Heart left ventricle (tissue), 16 donors: ENCODE results near the gene SHMT2. TPM values are rescaled to one million over a fixed set of nuclear protein-coding genes. Genes with fewer than 3 reads are reported as not detected.

Source experiments
- ATAC-seq, 4 donors: fragments of 200-7000 bp; cut with Tn5 transposase; one replicate each; pipeline ENCODE4 v1.9.1; 2020 to 2022; ENCODE audit warnings: moderate library complexity in 4 of 4, mild to moderate bottlenecking in 3 of 4, moderate number of reproducible peaks in 1 of 4
- DNase-seq, 5 donors: peaks; one replicate each; pipeline ENCODE4 v3.0.0-alpha.2; 2020
- H3K27ac ChIP-seq, 12 donors: fragments of 200-600 bp; sonication (generic) in 4 of 12; one replicate each; pipeline versions ENCODE4 v1.5.0 to v1.8.0; 2016 to 2022; ENCODE audit warnings: mild to moderate bottlenecking in 2 of 12
- H3K27me3 ChIP-seq, 9 donors: fragments of 200-600 bp; sonication (generic) in 2 of 9; one replicate each; pipeline versions ENCODE4 v1.5.1 to v1.8.0; 2016 to 2022; ENCODE audit warnings: mild to moderate bottlenecking in 3 of 9
- H3K36me3 ChIP-seq, 9 donors: fragments of 200-600 bp; sonication (generic) in 2 of 9; one replicate each; pipeline versions ENCODE4 v1.5.0 to v1.8.0; 2018 to 2022; ENCODE audit warnings: mild to moderate bottlenecking in 2 of 9
- H3K4me1 ChIP-seq, 12 donors: fragments of 200-600 bp; sonication (generic) in 4 of 12; one replicate each; pipeline versions ENCODE4 v1.5.0 to v1.8.0; 2016 to 2022; ENCODE audit warnings: mild to moderate bottlenecking in 3 of 12
- H3K4me3 ChIP-seq, 12 donors: fragments of 200-600 bp; sonication (generic) in 4 of 12; one replicate each; pipeline versions ENCODE4 v1.5.0 to v1.8.0; 2017 to 2022; ENCODE audit warnings: mild to moderate bottlenecking in 9 of 12, moderate library complexity in 4 of 12
- H3K9me3 ChIP-seq, 12 donors: fragments of 200-600 bp; sonication (generic) in 4 of 12; one replicate each; pipeline versions ENCODE4 v1.5.0 to v1.8.0; 2016 to 2022; ENCODE audit warnings: mild to moderate bottlenecking in 1 of 12
- POLR2A ChIP-seq, 2 donors: fragments of 450-650 bp; IDR thresholded peaks; one replicate each; pipeline ENCODE4 v1.6.1; 2017; ENCODE audit warnings: antibody characterized with exemption in 2 of 2, mild to moderate bottlenecking in 2 of 2, moderate library complexity in 2 of 2
- WGBS, 4 donors: extraction: QIAGEN DNeasy Blood & Tissue Kit in 2 of 4; methylation state at CpG; one replicate each; pipeline versions ENCODE4 v1.1.5 to v1.1.7; 2013 to 2018; 5-methylcytosine and 5-hydroxymethylcytosine counted together
- intact Hi-C, 10 donors: fragments of 100-400 bp; cut with DNase I; formaldehyde crosslinking; loops; one replicate each; pipeline versions ENCODE4 v1.11.1 to v1.14.2; 2022
- polyA plus RNA-seq, 2 donors: library from polyadenylated mRNA; stranded (reverse); fragments of 200-250 nt; gene quantifications; one replicate each; pipeline ENCODE4 v1.2.3, GENCODE V29; 2013
- total RNA-seq, 9 donors: library from RNA; depleted of rRNA in 2 of 9; stranded (reverse); fragments of >200 nt in 2 of 9; fragmentation: NEBNext Ultra II Directional in 3 of 9; extraction: Animal tissue kit (Norgen Biotek cat#: 25700) in 3 of 9; gene quantifications; one replicate each; pipeline versions ENCODE4 v1.1.0 to v1.2.4, GENCODE V29; 2016 to 2023
- TF ChIP-seq, protein P1 (sequence below), 12 donors: fragments of 200-600 bp; sonication (generic) in 4 of 12; IDR thresholded peaks; one replicate each; pipeline versions ENCODE4 v1.5.0 to v1.8.0; 2018 to 2022; ENCODE audit warnings: antibody characterized with exemption in 12 of 12, mild to moderate bottlenecking in 5 of 12
- donor health status: ischemic (EF 13 %, LVEDD 7.1; RV severe dilation, severe dysfunction).
- donor health status: healthy with polysubstance abuse.
- donor health status: DM: no; HTN: yes; CAD: no.
- donor health status: DM: no; HTN: no; CAD: no.
- donor health status: ischemic (EF 25% LVEDD 6.9; RV normal size, moderate dysfunction).
- donor health status: ischemic (EF 25% LVEDD 5.7; RV mildly dilated, moderate dysfunction).
- donor health status: healthy.
- donor health status: DM: yes; HTN: yes; CAD: no.
- donor health status: ischemic (EF 35%, LVEDD 5.7; RV mildly dilated, moderate dysfunction).
- donor health status: nonischemic (EF 11% LVEDD 7.7; RV severe dilation, severe dysfunction).
- donor health status: DM: yes; HTN: yes; CAD: no.
- donor health status: PGD.
- donor health status: ischemic (EF 29% LVEDD 5.4; RV normal size, mild dysfunction).
- donor health status: nonischemic (EF 23%, LVEDD 6.1; RV moderate dilation, normal function).

Gene SHMT2
- total and polyA plus RNA-seq, 11 donors = 15.9 to 76.5 (median 35.5) TPM

GRCh38 chr12:57219205-57219992 is 10.1 kb upstream of the SHMT2 start:
- intact Hi-C loops = loop anchor here in 1 of 10 donors (5.0 kb wide), 1 partner anchor 238 kb away; the partner anchor contains the start of genes GLI1 and INHBE
- TF ChIP-seq, protein P1, sequence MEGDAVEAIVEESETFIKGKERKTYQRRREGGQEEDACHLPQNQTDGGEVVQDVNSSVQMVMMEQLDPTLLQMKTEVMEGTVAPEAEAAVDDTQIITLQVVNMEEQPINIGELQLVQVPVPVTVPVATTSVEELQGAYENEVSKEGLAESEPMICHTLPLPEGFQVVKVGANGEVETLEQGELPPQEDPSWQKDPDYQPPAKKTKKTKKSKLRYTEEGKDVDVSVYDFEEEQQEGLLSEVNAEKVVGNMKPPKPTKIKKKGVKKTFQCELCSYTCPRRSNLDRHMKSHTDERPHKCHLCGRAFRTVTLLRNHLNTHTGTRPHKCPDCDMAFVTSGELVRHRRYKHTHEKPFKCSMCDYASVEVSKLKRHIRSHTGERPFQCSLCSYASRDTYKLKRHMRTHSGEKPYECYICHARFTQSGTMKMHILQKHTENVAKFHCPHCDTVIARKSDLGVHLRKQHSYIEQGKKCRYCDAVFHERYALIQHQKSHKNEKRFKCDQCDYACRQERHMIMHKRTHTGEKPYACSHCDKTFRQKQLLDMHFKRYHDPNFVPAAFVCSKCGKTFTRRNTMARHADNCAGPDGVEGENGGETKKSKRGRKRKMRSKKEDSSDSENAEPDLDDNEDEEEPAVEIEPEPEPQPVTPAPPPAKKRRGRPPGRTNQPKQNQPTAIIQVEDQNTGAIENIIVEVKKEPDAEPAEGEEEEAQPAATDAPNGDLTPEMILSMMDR (IDR thresholded peaks at IDR 0.05) = no peak
- no peak for TF ChIP-seq POLR2A (IDR thresholded peaks at IDR 0.05)
- Histone ChIP-seq H3K36me3 (no peaks in the 10 kb centered on the region), H3K27ac (no peak overlapping the region), H3K27me3 (peaks cover 23 to 95% (median 74%) of the 10 kb centered on the region in 9 donors), H3K4me1 (peaks cover 3 to 28% (median 21%) of the 10 kb centered on the region in 12 donors), H3K9me3 (no peaks in the 10 kb centered on the region), H3K4me3 (no peak overlapping the region)
- no peak for ATAC-seq
- WGBS, 4 donors = 67 to 75% (median 70%) methylated on average over 14 of the region's 14 CpGs
- DNase-seq = no peak

DNA sequence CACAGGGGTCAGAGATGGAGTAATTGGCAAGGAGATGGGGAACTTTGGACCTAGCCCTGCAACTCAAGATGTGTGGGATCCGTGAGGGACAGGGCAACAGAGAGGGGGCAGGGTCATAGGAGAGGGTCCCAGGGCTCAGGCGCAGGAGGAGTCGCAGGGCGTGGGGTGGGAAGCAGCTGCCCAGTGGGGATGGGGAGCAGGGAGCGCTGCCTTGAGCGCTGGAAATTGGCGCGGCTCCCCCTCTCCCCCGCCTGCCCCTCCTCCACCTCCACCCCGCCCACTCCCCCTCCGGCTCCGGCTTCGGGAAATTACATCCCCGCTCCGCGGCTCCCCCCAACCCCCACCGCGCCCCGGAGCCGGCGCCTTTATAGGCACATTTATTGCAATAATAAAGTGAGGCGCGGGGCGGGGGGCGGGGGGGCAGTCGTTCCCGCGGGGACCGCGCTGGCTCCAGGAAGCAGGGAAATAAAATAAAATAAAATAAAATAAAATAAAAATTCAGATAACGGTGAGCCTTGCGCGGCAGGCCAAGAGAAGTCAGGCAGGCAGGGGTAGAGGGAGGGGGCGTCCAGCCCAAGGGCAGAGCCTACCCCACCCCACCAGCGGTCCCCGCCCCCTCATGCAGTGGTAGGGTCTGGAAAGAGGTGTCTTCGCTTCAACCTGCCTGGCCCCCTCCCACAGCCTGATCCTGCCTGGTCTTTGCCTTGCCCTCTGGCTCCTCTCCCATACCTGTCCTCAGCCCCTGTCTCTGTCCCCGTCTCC is 9.3 kb upstream of the SHMT2 start:
- H3K27me3 ChIP-seq = peaks cover 30 to 97% (median 82%) of the 10 kb centered on the region in 9 donors
- intact Hi-C loops = loop anchor here in 1 of 10 donors (5.0 kb wide), 1 partner anchor 237 kb away; the partner anchor contains the start of genes GLI1 and INHBE
- H3K4me1 ChIP-seq = peaks cover 3 to 28% (median 17%) of the 10 kb centered on the region in 12 donors
- no peaks in the 10 kb centered on the region for H3K9me3 ChIP-seq
- no peak overlapping the region for H3K4me3 ChIP-seq
- 15 to 33% (median 24%) methylated on average over 36 to 38 of the region's 38 CpGs for WGBS, 4 donors
- ATAC-seq (no peak), DNase-seq (no peak)
- TF ChIP-seq, protein P1 (IDR thresholded peaks at IDR 0.05) = no peak
- no peak for TF ChIP-seq POLR2A (IDR thresholded peaks at IDR 0.05)
- no peaks in the 10 kb centered on the region for H3K36me3 ChIP-seq
- H3K27ac ChIP-seq = no peak overlapping the region

DNA sequence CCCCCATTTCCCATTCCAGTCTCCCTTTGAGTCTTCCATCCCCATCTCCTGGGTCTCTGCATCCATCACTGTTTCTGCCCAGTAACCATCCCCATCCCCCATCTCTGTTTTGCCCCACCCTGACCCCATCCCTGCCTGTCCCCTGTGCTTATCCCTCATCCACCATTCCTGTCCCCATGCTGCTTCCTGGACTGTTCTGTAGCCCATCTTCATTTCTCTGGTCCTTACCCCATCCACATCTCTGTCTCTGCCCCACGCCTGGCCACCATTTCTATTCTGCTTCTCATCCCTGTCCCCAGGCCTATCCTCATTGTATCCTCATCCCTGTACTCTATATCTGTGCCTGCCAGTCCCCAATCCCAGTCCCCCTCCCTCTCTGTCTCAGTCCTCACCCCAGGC is 8.7 kb upstream of the SHMT2 start:
- 48 to 67% (median 59%) methylated on average over 1 of the region's 1 CpG for WGBS, 4 donors
- Histone ChIP-seq H3K27me3 (peaks cover 31 to 97% (median 86%) of the 10 kb centered on the region in 9 donors), H3K9me3 (no peaks in the 10 kb centered on the region), H3K36me3 (no peaks in the 10 kb centered on the region), H3K27ac (no peak overlapping the region), H3K4me1 (peaks cover 3 to 29% (median 16%) of the 10 kb centered on the region in 12 donors), H3K4me3 (no peak overlapping the region)
- TF ChIP-seq POLR2A (IDR thresholded peaks at IDR 0.05) = no peak
- TF ChIP-seq, protein P1 (IDR thresholded peaks at IDR 0.05) = no peak
- intact Hi-C loops = no loop called here
- no peak for ATAC-seq
- DNase-seq = no peak
